BE2C (cell line): ENCODE data around the gene NAGPA.

Experiments used
- DNase-seq: peaks from one replicate; pipeline ENCODE4 v3.0.0-alpha.2; 2020
- H3K27me3 ChIP-seq: fragments of 250-450 bp; sonication (Bioruptor Pico); 2 replicates; pipeline ENCODE4 v1.5.1; 2020; ENCODE audit warnings: mild to moderate bottlenecking
- H3K36me3 ChIP-seq: fragments of 250-450 bp; sonication (Bioruptor Pico); 2 replicates; pipeline ENCODE4 v1.5.1; 2020; ENCODE audit warnings: mild to moderate bottlenecking
- H3K4me1 ChIP-seq: fragments of 250-450 bp; sonication (Bioruptor Pico); 2 replicates; pipeline ENCODE4 v1.5.1; 2020
- H3K4me3 ChIP-seq: 2 replicates; pipeline ENCODE4 v1.5.1; 2011; ENCODE audit warnings: low read depth, low read length
- H3K9me3 ChIP-seq: fragments of 250-450 bp; sonication (Bioruptor Pico); 2 replicates; pipeline ENCODE4 v1.5.1; 2020
- CTCF ChIP-seq: IDR thresholded peaks from 2 replicates; pipeline ENCODE4 v1.5.1; 2012; ENCODE audit warnings: mild to moderate bottlenecking, low read depth, low read length

Gene NAGPA

GRCh38 chr16:5001571-5001970 lies 32.2 kb downstream of the NAGPA start:
- Histone ChIP-seq H3K9me3 (no peaks in the 10 kb centered on the region), H3K4me3 (no peak overlapping the region), H3K36me3 (no peaks in the 10 kb centered on the region), H3K27me3 (peaks cover 9% of the 10 kb centered on the region), H3K4me1 (no peaks in the 10 kb centered on the region)
- no peak for TF ChIP-seq CTCF
- no peak for DNase-seq

- no peaks in the 10 kb centered on the region for H3K9me3 ChIP-seq
- no peak for TF ChIP-seq CTCF
Measured at GRCh38 chr16:5000573-5001001, 33.1 kb downstream of the NAGPA start.

GRCh38 chr16:4994719-4995434 lies 38.9 kb downstream of the NAGPA start:
- Histone ChIP-seq H3K36me3 (no peaks in the 10 kb centered on the region), H3K4me3 (no peak overlapping the region), H3K4me1 (no peaks in the 10 kb centered on the region), H3K9me3 (no peaks in the 10 kb centered on the region), H3K27me3 (peaks cover 13% of the 10 kb centered on the region)
- no peak for DNase-seq
- no peak for TF ChIP-seq CTCF

More at GRCh38 chr16:5000573-5001001, 33.1 kb downstream of the NAGPA start:
- no peak overlapping the region for H3K4me3 ChIP-seq
- H3K36me3 ChIP-seq = no peaks in the 10 kb centered on the region
- H3K27me3 ChIP-seq = peaks cover 9% of the 10 kb centered on the region; the same call in 1 of the 2 replicates
- DNase-seq = no peak
- H3K4me1 ChIP-seq = no peaks in the 10 kb centered on the region

GRCh38 chr16:4991754-4992153 lies 42.0 kb downstream of the NAGPA start:
- DNase-seq = no peak
- no peaks in the 10 kb centered on the region for H3K9me3 ChIP-seq
- H3K4me3 ChIP-seq = no peak overlapping the region
- H3K36me3 ChIP-seq = no peaks in the 10 kb centered on the region
- peaks cover 24% of the 10 kb centered on the region for H3K27me3 ChIP-seq
- no peaks in the 10 kb centered on the region for H3K4me1 ChIP-seq
- TF ChIP-seq CTCF = no peak

- Histone ChIP-seq H3K27me3 (peaks cover 30% of the 10 kb centered on the region), H3K36me3 (no peaks in the 10 kb centered on the region), H3K9me3 (no peaks in the 10 kb centered on the region), H3K4me1 (no peaks in the 10 kb centered on the region), H3K4me3 (no peak overlapping the region)
- TF ChIP-seq CTCF = no peak
- no peak for DNase-seq
Measured at GRCh38 chr16:4990415-4990814, 43.3 kb downstream of the NAGPA start.

- H3K4me3 ChIP-seq = no peak overlapping the region
- no peaks in the 10 kb centered on the region for H3K9me3 ChIP-seq
- H3K4me1 ChIP-seq = no peaks in the 10 kb centered on the region
- H3K36me3 ChIP-seq = no peaks in the 10 kb centered on the region
- no peak for TF ChIP-seq CTCF
- peaks cover 30% of the 10 kb centered on the region for H3K27me3 ChIP-seq
- no peak for DNase-seq
Measured at GRCh38 chr16:4989391-4990006, 44.2 kb downstream of the NAGPA start.
